Heart right ventricle (tissue), 16 donors: ENCODE results near the gene PMVK. TPM values are rescaled to one million over a fixed set of nuclear protein-coding genes. Genes with fewer than 3 reads are reported as not detected.

ENCODE experiments used
- ATAC-seq, 8 donors: fragments of 200-7000 bp; cut with Tn5 transposase; one replicate each; pipeline ENCODE4 v1.9.1; 2020; ENCODE audit warnings: mild to moderate bottlenecking in 8 of 8, moderate library complexity in 8 of 8, moderate number of reproducible peaks in 1 of 8
- DNase-seq, 2 donors: peaks; one replicate each; pipeline ENCODE4 v3.0.0-alpha.2; 2020
- H3K27ac ChIP-seq, 10 donors: fragments of 200-600 bp; sonication (generic) in 2 of 10; one replicate each; pipeline versions ENCODE4 v1.5.0 to v1.8.0; 2020 to 2022; ENCODE audit warnings: mild to moderate bottlenecking in 3 of 10
- H3K27me3 ChIP-seq, 7 donors: fragments of 200-600 bp; one replicate each; pipeline ENCODE4 v1.8.0; 2021 to 2022; ENCODE audit warnings: mild to moderate bottlenecking in 2 of 7
- H3K36me3 ChIP-seq, 9 donors: fragments of 200-600 bp; sonication (generic) in 1 of 9; one replicate each; pipeline versions ENCODE4 v1.5.0 to v1.8.0; 2020 to 2022; ENCODE audit warnings: mild to moderate bottlenecking in 2 of 9
- H3K4me1 ChIP-seq, 9 donors: fragments of 200-600 bp; sonication (generic) in 1 of 9; one replicate each; pipeline versions ENCODE4 v1.5.0 to v1.8.0; 2020 to 2022; ENCODE audit warnings: mild to moderate bottlenecking in 4 of 9
- H3K4me3 ChIP-seq, 10 donors: fragments of 200-600 bp; sonication (generic) in 2 of 10; one replicate each; pipeline versions ENCODE4 v1.5.0 to v1.8.0; 2020 to 2022; ENCODE audit warnings: mild to moderate bottlenecking in 7 of 10, moderate library complexity in 2 of 10
- H3K9me3 ChIP-seq, 11 donors: fragments of 200-600 bp in 10 of 11; sonication (generic) in 2 of 11; one replicate each; pipeline versions ENCODE4 v1.5.0 to v1.8.0; 2013 to 2022; ENCODE audit warnings: mild to moderate bottlenecking in 2 of 11, control low read depth in 1 of 11, moderate library complexity in 1 of 11
- WGBS, 2 donors: extraction: QIAGEN DNeasy Blood & Tissue Kit; methylation state at CpG; one replicate each; pipeline ENCODE4 v1.1.7; 2013; ENCODE audit warnings: inconsistent platforms in 1 of 2; 5-methylcytosine and 5-hydroxymethylcytosine counted together
- intact Hi-C, 10 donors: fragments of 100-400 bp; cut with DNase I; formaldehyde crosslinking; loops; one replicate each; pipeline versions ENCODE4 v1.11.1 to v1.14.2; 2022
- polyA plus RNA-seq, 2 donors: library from polyadenylated mRNA; stranded (reverse); fragments of 200-250 nt; gene quantifications; one replicate each; pipeline ENCODE4 v1.2.3, GENCODE V29; 2013
- total RNA-seq, 10 donors: library from RNA; stranded (reverse); fragmentation: NEBNext Ultra II Directional in 3 of 10; extraction: Animal tissue kit (Norgen Biotek cat#: 25700) in 3 of 10; gene quantifications; one replicate each; pipeline versions ENCODE4 v1.2.1 to v1.2.4, GENCODE V29; 2021 to 2023
- TF ChIP-seq, protein P1 (sequence below), 9 donors: fragments of 200-600 bp; sonication (generic) in 2 of 9; IDR thresholded peaks; one replicate each; pipeline versions ENCODE4 v1.5.0 to v1.8.0; 2021 to 2022; ENCODE audit warnings: antibody characterized with exemption in 9 of 9, mild to moderate bottlenecking in 5 of 9, moderate library complexity in 1 of 9
- donor health status: Arrhythmogenic right ventricular cardiomyopathy.
- donor health status: ischemic (EF 13 %, LVEDD 7.1; RV severe dilation, severe dysfunction).
- donor health status: healthy with polysubstance abuse.
- donor health status: DM: no; HTN: yes; CAD: no.
- donor health status: DM: no; HTN: no; CAD: no.
- donor health status: ischemic (EF 25% LVEDD 6.9; RV normal size, moderate dysfunction).
- donor health status: ischemic (EF 25% LVEDD 5.7; RV mildly dilated, moderate dysfunction).
- donor health status: healthy.
- donor health status: DM: yes; HTN: yes; CAD: no.
- donor health status: Ischemic cardiomyopathy.
- donor health status: ischemic (EF 35%, LVEDD 5.7; RV mildly dilated, moderate dysfunction).
- donor health status: nonischemic (EF 11% LVEDD 7.7; RV severe dilation, severe dysfunction).
- donor health status: DM: yes; HTN: yes; CAD: no.
- donor health status: PGD.
- donor health status: ischemic (EF 29% LVEDD 5.4; RV normal size, mild dysfunction).
- donor health status: nonischemic (EF 23%, LVEDD 6.1; RV moderate dilation, normal function).

The PMVK gene
- total and polyA plus RNA-seq, 12 donors, result 29.9 to 66.4 (median 40.5) TPM

DNA sequence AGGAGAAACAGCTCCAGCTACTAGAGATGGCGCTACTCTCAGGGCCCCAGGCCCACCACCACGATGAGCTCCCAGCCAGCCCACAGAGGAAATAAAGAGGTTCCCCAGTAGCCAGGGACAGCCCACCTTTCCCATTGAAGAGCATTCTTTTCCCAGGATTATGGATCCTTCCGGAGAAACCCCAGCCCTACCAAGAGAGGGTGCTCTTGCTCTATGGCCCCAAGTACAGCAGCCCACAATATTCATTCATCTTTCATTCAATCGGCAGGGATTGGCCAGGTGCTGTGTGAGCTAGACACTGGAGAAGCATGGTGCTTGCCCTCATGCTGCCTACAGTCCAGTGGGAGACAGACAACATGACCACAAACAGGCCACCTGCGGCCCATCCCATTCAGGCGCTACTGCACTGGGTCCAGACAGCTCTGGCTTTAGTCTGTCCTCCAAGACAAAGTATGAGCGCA, 29.9 kb downstream of the PMVK start:
- peaks cover 0 to 1% (median 0%) of the 10 kb centered on the region in 9 donors for H3K4me1 ChIP-seq
- WGBS, 2 donors, result 78 to 83% methylated on average over 7 of the region's 7 CpGs
- no peak overlapping the region for H3K27ac ChIP-seq
- ATAC-seq, result peak in 2 of 8 donors; percentile 35 to 65
- TF ChIP-seq, protein P1, sequence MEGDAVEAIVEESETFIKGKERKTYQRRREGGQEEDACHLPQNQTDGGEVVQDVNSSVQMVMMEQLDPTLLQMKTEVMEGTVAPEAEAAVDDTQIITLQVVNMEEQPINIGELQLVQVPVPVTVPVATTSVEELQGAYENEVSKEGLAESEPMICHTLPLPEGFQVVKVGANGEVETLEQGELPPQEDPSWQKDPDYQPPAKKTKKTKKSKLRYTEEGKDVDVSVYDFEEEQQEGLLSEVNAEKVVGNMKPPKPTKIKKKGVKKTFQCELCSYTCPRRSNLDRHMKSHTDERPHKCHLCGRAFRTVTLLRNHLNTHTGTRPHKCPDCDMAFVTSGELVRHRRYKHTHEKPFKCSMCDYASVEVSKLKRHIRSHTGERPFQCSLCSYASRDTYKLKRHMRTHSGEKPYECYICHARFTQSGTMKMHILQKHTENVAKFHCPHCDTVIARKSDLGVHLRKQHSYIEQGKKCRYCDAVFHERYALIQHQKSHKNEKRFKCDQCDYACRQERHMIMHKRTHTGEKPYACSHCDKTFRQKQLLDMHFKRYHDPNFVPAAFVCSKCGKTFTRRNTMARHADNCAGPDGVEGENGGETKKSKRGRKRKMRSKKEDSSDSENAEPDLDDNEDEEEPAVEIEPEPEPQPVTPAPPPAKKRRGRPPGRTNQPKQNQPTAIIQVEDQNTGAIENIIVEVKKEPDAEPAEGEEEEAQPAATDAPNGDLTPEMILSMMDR (IDR thresholded peaks at IDR 0.05), result peak in 8 of 9 donors; percentile 43 to 58 (median 52)
- no peaks in the 10 kb centered on the region for H3K36me3 ChIP-seq
- no peak overlapping the region for H3K4me3 ChIP-seq
- no peaks in the 10 kb centered on the region for H3K27me3 ChIP-seq
- intact Hi-C loops, result no loop called here
- H3K9me3 ChIP-seq, result peaks cover 0 to 11% (median 0%) of the 10 kb centered on the region in 11 donors
- DNase-seq, result no peak

DNA sequence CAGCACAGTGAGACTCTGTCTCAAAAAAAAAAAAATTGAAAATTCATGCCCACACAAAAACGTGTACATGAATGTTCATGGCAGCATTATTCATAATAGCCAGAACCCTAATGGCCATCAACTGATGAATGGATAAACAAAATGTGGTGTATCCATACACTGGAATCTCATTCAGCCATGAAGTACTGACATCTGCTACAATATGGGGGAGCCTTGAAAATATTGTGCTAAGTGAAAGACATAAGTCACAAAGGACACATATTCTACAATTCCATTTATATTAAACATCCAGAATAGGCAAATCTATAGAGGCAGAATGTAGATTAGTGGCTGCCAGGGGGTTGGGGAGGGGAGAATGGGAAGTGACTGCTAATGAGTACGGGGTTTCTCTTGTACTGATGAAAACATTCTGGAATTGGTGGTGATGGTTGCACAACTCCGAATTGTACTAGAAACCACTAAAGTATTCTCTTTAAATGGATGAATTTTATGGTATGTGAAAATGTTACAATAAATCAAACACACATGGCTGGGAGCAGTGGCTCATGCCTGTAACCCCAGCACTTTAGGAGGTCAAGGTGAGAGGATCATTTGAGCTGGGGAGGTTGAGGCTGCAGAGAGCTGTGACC, 33.5 kb downstream of the PMVK start:
- DNase-seq, result no peak
- intact Hi-C loops, result no loop called here

DNA sequence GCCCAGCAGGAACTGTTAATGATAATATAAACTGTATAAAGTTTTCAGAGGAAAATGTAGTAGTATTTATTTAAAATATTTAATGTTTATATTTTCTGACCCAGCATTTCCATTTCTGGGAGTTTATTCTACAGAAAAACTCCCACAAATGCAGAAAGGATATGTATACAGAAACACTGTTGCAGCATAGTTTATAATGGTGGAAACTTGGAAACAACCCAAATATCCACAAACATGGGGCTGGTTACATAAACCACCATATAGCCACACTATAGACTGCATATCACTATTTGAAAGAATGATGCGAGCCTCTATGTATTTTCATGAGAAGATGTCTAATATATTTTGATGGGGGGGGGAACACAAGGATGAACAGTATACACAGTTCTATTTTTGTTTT, 34.9 kb downstream of the PMVK start:
- Histone ChIP-seq H3K4me1 (peaks cover 0 to 3% (median 0%) of the 10 kb centered on the region in 9 donors), H3K27me3 (no peaks in the 10 kb centered on the region), H3K4me3 (no peak overlapping the region), H3K36me3 (no peaks in the 10 kb centered on the region), H3K9me3 (no peaks in the 10 kb centered on the region), H3K27ac (no peak overlapping the region)
- 55 to 94% methylated on average over 1 of the region's 1 CpG for WGBS, 2 donors
- no peak for ATAC-seq
- intact Hi-C loops, result no loop called here
- no peak for DNase-seq
- TF ChIP-seq, protein P1 (IDR thresholded peaks at IDR 0.05), result no peak

More for the DNA sequence above, 33.5 kb downstream of the PMVK start:
- peaks cover 0 to 1% (median 0%) of the 10 kb centered on the region in 11 donors for H3K9me3 ChIP-seq
- no peak overlapping the region for H3K27ac ChIP-seq
- H3K36me3 ChIP-seq, result no peaks in the 10 kb centered on the region
- no peaks in the 10 kb centered on the region for H3K4me1 ChIP-seq
- WGBS, 2 donors, result 62 to 68% methylated on average over 3 of the region's 3 CpGs
- no peaks in the 10 kb centered on the region for H3K27me3 ChIP-seq
- TF ChIP-seq, protein P1 (IDR thresholded peaks at IDR 0.05), result no peak
- H3K4me3 ChIP-seq, result no peak overlapping the region
- no peak for ATAC-seq

DNA sequence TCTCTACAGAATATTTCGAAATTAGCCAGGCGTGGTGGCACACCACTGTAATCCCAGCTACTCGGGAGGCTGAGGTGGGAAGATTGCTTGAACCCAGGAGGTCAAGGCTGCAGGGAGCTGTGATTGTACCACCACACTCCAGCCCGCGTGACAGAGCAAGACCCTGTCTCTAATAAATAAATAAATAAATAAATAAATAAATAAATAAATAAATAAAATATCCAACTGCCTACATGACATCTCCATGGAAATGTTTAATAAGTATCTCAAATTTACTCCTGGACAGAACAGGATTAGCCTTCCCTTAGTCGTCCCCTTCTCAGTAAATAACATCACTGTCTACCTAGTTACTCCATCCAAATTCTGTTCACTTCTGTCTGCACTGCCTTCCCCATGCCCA, 37.5 kb downstream of the PMVK start:
- DNase-seq, result no peak
- Histone ChIP-seq H3K27ac (no peak overlapping the region), H3K9me3 (no peaks in the 10 kb centered on the region), H3K36me3 (no peaks in the 10 kb centered on the region), H3K4me1 (peaks cover 0 to 10% (median 0%) of the 10 kb centered on the region in 9 donors), H3K4me3 (no peak overlapping the region), H3K27me3 (no peaks in the 10 kb centered on the region)
- TF ChIP-seq, protein P1 (IDR thresholded peaks at IDR 0.05), result no peak
- no peak for ATAC-seq
- 92 to 96% methylated on average over 6 of the region's 6 CpGs for WGBS, 2 donors
- intact Hi-C loops, result no loop called here
